Measurements from ENCODE around the gene RAB35.

Gene RAB35

GRCh38 chr12:120116441-120116791 lies at the start of gene RAB35:
Gene RAB35 (minus strand): TSS chr12:120116753. CDS start chr12:120116650, 103 bp downstream.
- DNase-seq (ENCODE audit: low read depth in 2 of 2) = no peak

- DNase-seq (ENCODE audit: low read depth in 2 of 2) = no peak
Measured at GRCh38 chr12:120164293-120164692, 47.7 kb upstream of the RAB35 start.

GRCh38 chr12:120162763-120163162 lies 46.2 kb upstream of the RAB35 start:
- no peak for DNase-seq (ENCODE audit: low read depth in 2 of 2)

GRCh38 chr12:120161852-120162251 lies 45.3 kb upstream of the RAB35 start:
- no peak for DNase-seq (ENCODE audit: low read depth in 2 of 2)

GRCh38 chr12:120159509-120160237 lies 43.1 kb upstream of the RAB35 start:
- no peak for DNase-seq (ENCODE audit: low read depth in 2 of 2)

GRCh38 chr12:120158351-120158750 lies 41.8 kb upstream of the RAB35 start:
- no peak for DNase-seq (ENCODE audit: low read depth in 2 of 2)

- DNase-seq (ENCODE audit: low read depth in 2 of 2) = no peak
Measured at GRCh38 chr12:120157678-120158077, 41.1 kb upstream of the RAB35 start.

- no peak for DNase-seq (ENCODE audit: low read depth in 2 of 2)
Measured at GRCh38 chr12:120156315-120157259, 40.0 kb upstream of the RAB35 start.

GRCh38 chr12:120155072-120155471 lies 38.5 kb upstream of the RAB35 start:
- DNase-seq (ENCODE audit: low read depth in 2 of 2) = no peak

GRCh38 chr12:120150919-120151525 lies 34.5 kb upstream of the RAB35 start:
- no peak for DNase-seq (ENCODE audit: low read depth in 2 of 2)

- no peak for DNase-seq (ENCODE audit: low read depth in 2 of 2)
Measured at GRCh38 chr12:120148011-120148410, 31.5 kb upstream of the RAB35 start.

GRCh38 chr12:120145164-120145563 lies 28.6 kb upstream of the RAB35 start:
- DNase-seq (ENCODE audit: low read depth in 2 of 2) = no peak

GRCh38 chr12:120144215-120144614 lies 27.7 kb upstream of the RAB35 start:
- no peak for DNase-seq (ENCODE audit: low read depth in 2 of 2)

GRCh38 chr12:120142231-120142877 lies 25.8 kb upstream of the RAB35 start:
- DNase-seq (ENCODE audit: low read depth in 2 of 2) = no peak

- no peak for DNase-seq (ENCODE audit: low read depth in 2 of 2)
Measured at GRCh38 chr12:120141336-120141735, 24.8 kb upstream of the RAB35 start.

GRCh38 chr12:120140603-120141002 lies 24.1 kb upstream of the RAB35 start:
- no peak for DNase-seq (ENCODE audit: low read depth in 2 of 2)

- no peak for DNase-seq (ENCODE audit: low read depth in 2 of 2)
Measured at GRCh38 chr12:120139958-120140357, 23.4 kb upstream of the RAB35 start.

- no peak for DNase-seq (ENCODE audit: low read depth in 2 of 2)
Measured at GRCh38 chr12:120138366-120138765, 21.8 kb upstream of the RAB35 start.

- no peak for DNase-seq (ENCODE audit: low read depth in 2 of 2)
Measured at GRCh38 chr12:120137833-120138232, 21.3 kb upstream of the RAB35 start.

- no peak for DNase-seq (ENCODE audit: low read depth in 2 of 2)
Measured at GRCh38 chr12:120136093-120136770, 19.7 kb upstream of the RAB35 start.

- DNase-seq (ENCODE audit: low read depth in 2 of 2) = no peak
Measured at GRCh38 chr12:120134307-120134980, 17.9 kb upstream of the RAB35 start.
